Testis (tissue), 2 donors: ENCODE results near the gene SLC8B1.

Experiments
- CTCF ChIP-seq, 3 experiments: fragments of 450-650 bp in 2 of 3; fragments of 200-600 bp in 1 of 3; sonication (generic) in 1 of 3; IDR thresholded peaks; one replicate each; pipeline ENCODE4 v1.5.1; 2016 to 2019; ENCODE audit warnings: antibody characterized with exemption in 3 of 3, mild to moderate bottlenecking in 2 of 3, moderate library complexity in 1 of 3
- POLR2A ChIP-seq: fragments of 450-650 bp; IDR thresholded peaks from one replicate; pipeline ENCODE4 v1.6.1; 2017; ENCODE audit warnings: antibody characterized with exemption, mild to moderate bottlenecking, moderate library complexity

GRCh38 chr12:113261847-113262470 lies 73.0 kb downstream of the SLC8B1 start:
- no peak for TF ChIP-seq CTCF (IDR thresholded peaks at IDR 0.05)
- TF ChIP-seq POLR2A = no peak
